Stomach (tissue), 4 donors: ENCODE measurements around the gene ABHD17C.

ENCODE experiments used
- EP300 ChIP-seq: sonication (generic); formaldehyde crosslinking; IDR thresholded peaks from one replicate; pipeline ENCODE4 v1.6.1; 2017; ENCODE audit warnings: antibody characterized with exemption
- POLR2A ChIP-seq, 4 donors: fragments of 450-650 bp; IDR thresholded peaks; one replicate each; pipeline ENCODE4 v1.6.1; 2016; ENCODE audit warnings: antibody characterized with exemption in 4 of 4, control low read depth in 2 of 4, mild to moderate bottlenecking in 1 of 4, moderate library complexity in 1 of 4
- POLR2AphosphoS5 ChIP-seq, 3 donors: sonication (generic); formaldehyde crosslinking; IDR thresholded peaks; one replicate each; pipeline ENCODE4 v1.6.1; 2016; ENCODE audit warnings: antibody characterized with exemption in 3 of 3

DNA sequence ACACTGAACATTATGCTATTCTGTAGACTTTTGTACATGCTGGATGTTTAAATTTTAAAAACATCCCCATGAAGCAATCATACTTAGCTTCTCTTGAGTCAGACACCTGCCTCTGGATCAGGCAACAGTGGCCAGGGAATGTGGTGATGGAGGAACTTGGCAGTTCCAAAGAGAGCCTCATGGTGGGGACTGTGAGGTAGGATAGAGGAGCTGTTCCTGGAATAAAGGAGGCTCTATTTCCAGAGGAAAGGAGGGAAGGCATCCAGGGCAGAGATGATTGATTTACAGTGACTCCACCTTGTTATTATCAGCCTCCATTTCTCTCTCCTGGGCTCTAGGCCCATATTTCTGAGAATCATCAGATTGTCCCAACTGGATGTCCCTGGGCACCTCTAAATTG, 35.0 kb upstream of the ABHD17C start:
- peak in 1 of 3 donors; percentile 20 for TF ChIP-seq POLR2AphosphoS5 (IDR thresholded peaks at IDR 0.05)
- TF ChIP-seq EP300: no peak
- TF ChIP-seq POLR2A (IDR thresholded peaks at IDR 0.05): no peak
